H9 (cell line): ENCODE results near the gene RALGDS. TPM values are rescaled to one million over a fixed set of nuclear protein-coding genes. Genes with fewer than 3 reads are reported as not detected.
A peak's percentile ranks its signal among the peaks of the same experiment; 100 is the strongest.

ENCODE experiments used
- DNase-seq: peaks from one replicate; pipeline ENCODE4 v3.0.0-alpha.2; 2017
- H2AFZ ChIP-seq: one replicate; pipeline ENCODE4 v1.6.1; 2013; ENCODE audit warnings: mild to moderate bottlenecking, low read length, control low read depth, moderate library complexity
- H2AK5ac ChIP-seq: 2 replicates; pipeline ENCODE4 v1.6.1; 2013; ENCODE audit warnings: low read length, control low read depth, mixed read lengths; ENCODE audit not compliant: insufficient read length
- H2BK120ac ChIP-seq: one replicate; pipeline ENCODE4 v1.6.1; 2013; ENCODE audit warnings: low read depth, mild to moderate bottlenecking, low read length, control low read depth, inconsistent platforms; ENCODE audit not compliant: poor library complexity, severe bottlenecking
- H2BK12ac ChIP-seq: 2 replicates; pipeline ENCODE4 v1.6.1; 2013; ENCODE audit warnings: low read length, control low read depth, mixed read lengths, low read depth; ENCODE audit not compliant: insufficient read length
- H2BK15ac ChIP-seq: 2 replicates; pipeline ENCODE4 v1.6.1; 2013; ENCODE audit warnings: low read depth, low read length, control low read depth
- H2BK20ac ChIP-seq: one replicate; pipeline ENCODE4 v1.6.1; 2013; ENCODE audit warnings: low read depth, mild to moderate bottlenecking, low read length, control low read depth, inconsistent platforms; ENCODE audit not compliant: poor library complexity, severe bottlenecking
- H2BK5ac ChIP-seq: 2 replicates; pipeline ENCODE4 v1.6.1; 2013; ENCODE audit warnings: low read length, control low read depth, mixed read lengths; ENCODE audit not compliant: insufficient read length
- H3K14ac ChIP-seq: 2 replicates; pipeline ENCODE4 v1.6.1; 2013; ENCODE audit warnings: low read length, control low read depth; ENCODE audit not compliant: insufficient read depth
- H3K18ac ChIP-seq: 2 replicates; pipeline ENCODE4 v1.6.1; 2013; ENCODE audit warnings: low read depth, mild to moderate bottlenecking, mixed read lengths, low read length, control low read depth; ENCODE audit not compliant: insufficient read length
- H3K23ac ChIP-seq: 2 replicates; pipeline ENCODE4 v1.6.1; 2013; ENCODE audit warnings: low read length, control low read depth, mixed read lengths, low read depth; ENCODE audit not compliant: insufficient read length
- H3K23me2 ChIP-seq: 2 replicates; pipeline ENCODE4 v1.6.1; 2013; ENCODE audit warnings: low read depth, mild to moderate bottlenecking, mixed read lengths, low read length, control low read depth; ENCODE audit not compliant: insufficient read length, poor library complexity, severe bottlenecking
- H3K27ac ChIP-seq: 2 replicates; pipeline ENCODE4 v1.5.1; 2013; ENCODE audit warnings: low read length, control low read depth, mixed read lengths, low read depth; ENCODE audit not compliant: insufficient read length
- H3K27me3 ChIP-seq: 2 replicates; pipeline ENCODE4 v1.6.1; 2013; ENCODE audit warnings: low read length, control low read depth, inconsistent platforms; ENCODE audit not compliant: insufficient read depth
- H3K4ac ChIP-seq: 2 replicates; pipeline ENCODE4 v1.6.1; 2013; ENCODE audit warnings: low read depth, mild to moderate bottlenecking, control low read depth, inconsistent platforms, low read length, moderate library complexity
- H3K4me1 ChIP-seq: 2 replicates; pipeline ENCODE4 v1.6.1; 2013; ENCODE audit warnings: low read length, control low read depth, inconsistent platforms; ENCODE audit not compliant: insufficient read depth
- H3K4me2 ChIP-seq: 2 replicates; pipeline ENCODE4 v1.6.1; 2013; ENCODE audit warnings: low read length, control low read depth, mixed read lengths; ENCODE audit not compliant: insufficient read length, insufficient read depth
- H3K56ac ChIP-seq: 2 replicates; pipeline ENCODE4 v1.6.1; 2013; ENCODE audit warnings: low read depth, mild to moderate bottlenecking, mixed read lengths, low read length, control low read depth; ENCODE audit not compliant: insufficient read length
- H3K79me1 ChIP-seq: 2 replicates; pipeline ENCODE4 v1.6.1; 2013; ENCODE audit warnings: low read depth, mild to moderate bottlenecking, moderate library complexity, low read length, control low read depth, inconsistent platforms; ENCODE audit not compliant: insufficient read depth, poor library complexity, severe bottlenecking
- H3K79me2 ChIP-seq: 2 replicates; pipeline ENCODE4 v1.6.1; 2013; ENCODE audit warnings: low read length, control low read depth, inconsistent platforms; ENCODE audit not compliant: insufficient read depth
- H3K9ac ChIP-seq: 2 replicates; pipeline ENCODE4 v1.6.1; 2013; ENCODE audit warnings: low read length, control low read depth, mixed read lengths; ENCODE audit not compliant: insufficient read length; ENCODE audit errors: extremely low read depth
- H3K9me3 ChIP-seq: one replicate; pipeline ENCODE4 v1.6.1; 2013; ENCODE audit warnings: low read depth, low read length, inconsistent platforms; ENCODE audit not compliant: control insufficient read depth
- H3T11ph ChIP-seq: one replicate; pipeline ENCODE4 v1.6.1; 2013; ENCODE audit warnings: mild to moderate bottlenecking, low read length, control low read depth, inconsistent platforms
- H4K20me1 ChIP-seq: one replicate; pipeline ENCODE4 v1.6.1; 2013; ENCODE audit not compliant: control insufficient read depth, insufficient read length, insufficient read depth
- H4K5ac ChIP-seq: 2 replicates; pipeline ENCODE4 v1.6.1; 2013; ENCODE audit warnings: low read depth, mild to moderate bottlenecking, mixed read lengths, low read length, control low read depth; ENCODE audit not compliant: insufficient read length
- H4K8ac ChIP-seq: replicated peaks from 2 replicates; pipeline ENCODE4 v1.6.1; 2013; ENCODE audit warnings: low read length, control low read depth, mixed read lengths, low read depth; ENCODE audit not compliant: insufficient read length
- H4K91ac ChIP-seq: 2 replicates; pipeline ENCODE4 v1.6.1; 2013; ENCODE audit warnings: low read depth, mild to moderate bottlenecking, moderate library complexity, mixed read lengths, low read length, control low read depth; ENCODE audit not compliant: insufficient read length
- H3K27ac Mint-ChIP-seq, 3 experiments: 2 replicates in 2 of 3; 3 replicates in 1 of 3; pipeline ENCODE4 v1.8.0; 2020 to 2021; ENCODE audit warnings: mixed read lengths in 3 of 3, mild to moderate bottlenecking in 1 of 3, moderate library complexity in 1 of 3
- H3K27me3 Mint-ChIP-seq: 2 replicates; pipeline ENCODE4 v1.8.0; 2021; ENCODE audit warnings: low read depth, mild to moderate bottlenecking, moderate library complexity, mixed read lengths
- H3K36me3 Mint-ChIP-seq, 3 experiments: 2 replicates in 2 of 3; 3 replicates in 1 of 3; pipeline ENCODE4 v1.8.0; 2020 to 2021; ENCODE audit warnings: low read depth in 3 of 3, mixed read lengths in 3 of 3; ENCODE audit not compliant: insufficient read depth in 1 of 3
- H3K4me1 Mint-ChIP-seq, 2 experiments: 2 replicates each; pipeline ENCODE4 v1.8.0; 2020; ENCODE audit warnings: mixed read lengths in 2 of 2
- H3K4me3 Mint-ChIP-seq, 2 experiments: 2 replicates in 1 of 2; 3 replicates in 1 of 2; pipeline ENCODE4 v1.8.0; 2020 to 2021; ENCODE audit warnings: mild to moderate bottlenecking in 2 of 2, mixed read lengths in 2 of 2, moderate library complexity in 1 of 2
- H3K9me3 Mint-ChIP-seq, 2 experiments: 2 replicates in 1 of 2; 3 replicates in 1 of 2; pipeline ENCODE4 v1.8.0; 2020; ENCODE audit warnings: mild to moderate bottlenecking in 2 of 2, mixed read lengths in 2 of 2, moderate library complexity in 1 of 2
- CTCF ChIP-seq: fragments of 200-600 bp; sonication (generic); conservative IDR thresholded peaks from 3 replicates; pipeline ENCODE4 v1.8.0; 2021; ENCODE audit warnings: antibody characterized with exemption, mild to moderate bottlenecking
- WGBS: extraction: QIAGEN DNeasy Blood & Tissue Kit; methylation state at CpG from one replicate; pipeline ENCODE4 v1.1.7; 2013; ENCODE audit warnings: missing lambda C conversion rate, low lambda C conversion rate, mixed read lengths; ENCODE audit not compliant: insufficient read length; ENCODE audit errors: extremely low coverage; 5-methylcytosine and 5-hydroxymethylcytosine counted together
- total RNA-seq: library from RNA; stranded (reverse); gene quantifications from 2 replicates; pipeline ENCODE4 v1.2.1, GENCODE V29; 2021

The RALGDS gene
- total RNA-seq, 1 experiment from 2014 or later: 21.3 TPM

GRCh38 chr9:133164191-133164590, 43.2 kb upstream of the RALGDS start:
- H3K4me2 ChIP-seq: peak overlapping the region; percentile 31
- no peak overlapping the region for H3K56ac ChIP-seq
- H3K27ac Mint-ChIP-seq: no peak overlapping the region; a peak in 1 of 7 replicates

More at GRCh38 chr9:133164191-133164590, 43.2 kb upstream of the RALGDS start:
- Histone ChIP-seq H3K4ac (no peak overlapping the region), H2BK20ac (no peak overlapping the region), H3K79me2 (no peaks in the 10 kb centered on the region), H3K18ac (no peak overlapping the region), H4K20me1 (no peaks in the 10 kb centered on the region), H2BK15ac (no peak overlapping the region), H2AFZ (no peak overlapping the region), H3K4me1 (no peaks in the 10 kb centered on the region), H3K9me3 (no peaks in the 10 kb centered on the region), H3K79me1 (no peaks in the 10 kb centered on the region), H3K23me2 (peaks cover 4% of the 10 kb centered on the region), H3K23ac (no peak overlapping the region), H4K8ac (no peak overlapping the region), H4K91ac (no peak overlapping the region), H3T11ph (no peak overlapping the region), H3K14ac (no peak overlapping the region; the same call in 1 of the 2 replicates), H4K5ac (no peak overlapping the region), H3K27me3 (no peaks in the 10 kb centered on the region), H3K9ac (no peak overlapping the region), H2BK12ac (no peak overlapping the region), H2BK5ac (no peak overlapping the region), H2AK5ac (no peak overlapping the region), H2BK120ac (no peak overlapping the region), H3K27ac (no peak overlapping the region)
- Mint-ChIP-seq H3K36me3 (peaks cover 8% of the 10 kb centered on the region in 3 experiments; a peak in 5 of 7 replicates), H3K27me3 (peaks cover 27% of the 10 kb centered on the region), H3K4me1 (peaks cover 12 to 14% of the 10 kb centered on the region in 2 experiments), H3K9me3 (no peaks in the 10 kb centered on the region), H3K4me3 (peak overlapping the region; percentile 73 to 83)
- TF ChIP-seq CTCF: no peak
- DNase-seq: no peak
- no CpG with 5 or more reads among the region's 13 CpGs for WGBS
